IMR-90 (cell line): ENCODE data around the gene SNX25. TPM values are rescaled to one million over a fixed set of nuclear protein-coding genes. Genes with fewer than 3 reads are reported as not detected.

Experiments
- ATAC-seq: fragments of 200-7000 bp; cut with Tn5 transposase; 2 replicates; pipeline ENCODE4 v1.9.1; 2020; ENCODE audit warnings: low read depth, mild to moderate bottlenecking, moderate library complexity
- BruUV-seq: library from RNA; stranded (reverse); fragments of 400-500 nt; replicated peaks from 2 replicates; lab custom pipeline; 2021; lab: Mats Ljungman, UMichigan
- CTCF ChIA-PET: fragments of 300-600 bp; formaldehyde crosslinking; extraction: SDS; loops from one replicate; lab custom pipeline; 2021; ENCODE audit warnings: antibody characterized with exemption; lab: Yijun Ruan, JAX
- POLR2A ChIA-PET: fragments of 300-600 bp; sonication (Branson Sonifier 250); formaldehyde crosslinking; loops from one replicate; lab custom pipeline; 2022; ENCODE audit warnings: antibody characterized with exemption; ENCODE audit not compliant: unreplicated experiment; lab: Charles Lee
- DNase-seq: peaks from one replicate; pipeline ENCODE4 v3.0.0; 2013
- H2AFZ ChIP-seq: replicated peaks from 2 replicates; pipeline ENCODE3; 2013; ENCODE audit warnings: low read length, mild to moderate bottlenecking; ENCODE audit not compliant: poor library complexity
- H2AK5ac ChIP-seq: 2 replicates; pipeline ENCODE4 v1.6.1; 2013; ENCODE audit warnings: low read depth, low read length, inconsistent platforms
- H2AK9ac ChIP-seq: replicated peaks from 2 replicates; pipeline ENCODE3; 2013; ENCODE audit warnings: mild to moderate bottlenecking, low read depth, low read length, moderate library complexity; ENCODE audit not compliant: poor library complexity
- H2BK120ac ChIP-seq: 2 replicates; pipeline ENCODE4 v1.6.1; 2013; ENCODE audit warnings: low read depth, low read length, inconsistent platforms
- H2BK15ac ChIP-seq: 3 replicates; pipeline ENCODE4 v1.6.1; 2013; ENCODE audit warnings: low read depth, low read length, inconsistent platforms
- H2BK20ac ChIP-seq: 2 replicates; pipeline ENCODE4 v1.6.1; 2013; ENCODE audit warnings: low read depth, mild to moderate bottlenecking, inconsistent platforms, low read length, moderate library complexity
- H2BK5ac ChIP-seq: 2 replicates; pipeline ENCODE4 v1.6.1; 2013; ENCODE audit warnings: mild to moderate bottlenecking, low read depth, low read length, inconsistent platforms; ENCODE audit not compliant: poor library complexity, severe bottlenecking
- H3K14ac ChIP-seq: replicated peaks from 2 replicates; pipeline ENCODE4 v1.6.1; 2013; ENCODE audit warnings: low read depth, low read length, inconsistent platforms
- H3K18ac ChIP-seq: 2 replicates; pipeline ENCODE4 v1.6.1; 2013; ENCODE audit warnings: low read depth, low read length, control low read depth
- H3K23ac ChIP-seq: 2 replicates; pipeline ENCODE4 v1.6.1; 2013; ENCODE audit warnings: low read depth, low read length, inconsistent platforms
- H3K27ac ChIP-seq: 2 replicates; pipeline ENCODE4 v1.5.1; 2013; ENCODE audit warnings: mild to moderate bottlenecking, control low read depth, low read length; ENCODE audit not compliant: insufficient read depth
- H3K27me3 ChIP-seq: 2 replicates; pipeline ENCODE4 v1.6.1; 2013; ENCODE audit warnings: low read length; ENCODE audit not compliant: control insufficient read depth, insufficient read depth
- H3K36me3 ChIP-seq: 2 replicates; pipeline ENCODE4 v1.6.1; 2013; ENCODE audit warnings: low read length, mixed read lengths; ENCODE audit not compliant: control insufficient read depth, insufficient read depth
- H3K4ac ChIP-seq: 2 replicates; pipeline ENCODE4 v1.6.1; 2013; ENCODE audit warnings: low read depth, low read length, inconsistent platforms
- H3K4me1 ChIP-seq: 2 replicates; pipeline ENCODE4 v1.6.1; 2013; ENCODE audit warnings: low read length, mixed read lengths; ENCODE audit not compliant: control insufficient read depth, insufficient read depth
- H3K4me2 ChIP-seq: 2 replicates; pipeline ENCODE4 v1.6.1; 2013; ENCODE audit warnings: low read depth, mild to moderate bottlenecking, control low read depth, low read length, moderate library complexity
- H3K4me3 ChIP-seq: 2 replicates; pipeline ENCODE4 v1.5.1; 2013; ENCODE audit warnings: low read depth, mild to moderate bottlenecking, control low read depth, low read length, moderate library complexity; ENCODE audit not compliant: insufficient read depth
- H3K56ac ChIP-seq: 2 replicates; pipeline ENCODE4 v1.6.1; 2013; ENCODE audit warnings: low read length, inconsistent platforms; ENCODE audit not compliant: insufficient read depth; ENCODE audit errors: extremely low read depth
- H3K79me1 ChIP-seq, 2 experiments: 2 replicates each; pipeline ENCODE4 v1.6.1; 2013; ENCODE audit warnings: low read length in 2 of 2, inconsistent platforms in 1 of 2, low read depth in 1 of 2
- H3K9ac ChIP-seq: 2 replicates; pipeline ENCODE4 v1.6.1; 2013; ENCODE audit warnings: low read depth, low read length, control low read depth
- H3K9me1 ChIP-seq: 2 replicates; pipeline ENCODE4 v1.6.1; 2013; ENCODE audit warnings: low read length, inconsistent platforms; ENCODE audit not compliant: insufficient read depth
- H3K9me3 ChIP-seq: 2 replicates; pipeline ENCODE4 v1.6.1; 2013; ENCODE audit warnings: low read length; ENCODE audit not compliant: control insufficient read depth, insufficient read depth
- H4K20me1 ChIP-seq: 2 replicates; pipeline ENCODE4 v1.6.1; 2013; ENCODE audit warnings: low read length, inconsistent platforms; ENCODE audit not compliant: insufficient read depth
- H4K5ac ChIP-seq: 2 replicates; pipeline ENCODE4 v1.6.1; 2013; ENCODE audit warnings: mild to moderate bottlenecking, low read depth, low read length, control low read depth
- H4K8ac ChIP-seq, 2 experiments: 2 replicates each; pipeline ENCODE4 v1.6.1; 2013; ENCODE audit warnings: low read depth in 2 of 2, low read length in 2 of 2, control low read depth in 1 of 2, inconsistent platforms in 1 of 2
- H4K91ac ChIP-seq: 2 replicates; pipeline ENCODE4 v1.6.1; 2013; ENCODE audit warnings: low read depth, low read length, inconsistent platforms; ENCODE audit not compliant: insufficient read depth
- BHLHE40 ChIP-seq: fragments of 150-350 bp; IDR thresholded peaks from 2 replicates; pipeline ENCODE4 v1.6.1; 2016; ENCODE audit warnings: mild to moderate bottlenecking, low read depth, low read length
- CEBPB ChIP-seq: IDR thresholded peaks from 2 replicates; pipeline ENCODE4 v1.6.1; 2012; ENCODE audit warnings: low read depth, low read length, improper control_type of control experiment
- CHD1 ChIP-seq: IDR thresholded peaks from 2 replicates; pipeline ENCODE4 v1.6.1; 2012; ENCODE audit warnings: low read depth, low read length, improper control_type of control experiment
- CTCF ChIP-seq: conservative IDR thresholded peaks from 2 replicates; pipeline ENCODE4 v1.5.1; 2012; ENCODE audit warnings: mild to moderate bottlenecking, low read depth, low read length, improper control_type of control experiment
- FOS ChIP-seq: fragments of 150-350 bp; IDR thresholded peaks from 2 replicates; pipeline ENCODE4 v1.6.1; 2016; ENCODE audit warnings: low read depth, low read length
- MAZ ChIP-seq: IDR thresholded peaks from 2 replicates; pipeline ENCODE4 v1.6.1; 2012; ENCODE audit warnings: low read depth, mild to moderate bottlenecking, low read length, improper control_type of control experiment, moderate library complexity, borderline replicate concordance
- MXI1 ChIP-seq: IDR thresholded peaks from 2 replicates; pipeline ENCODE4 v1.6.1; 2012; ENCODE audit warnings: low read depth, mild to moderate bottlenecking, low read length, moderate library complexity, borderline replicate concordance
- NFE2L2 ChIP-seq: fragments of 150-350 bp; IDR thresholded peaks from 2 replicates; pipeline ENCODE4 v1.6.1; 2016; ENCODE audit warnings: low read depth, mild to moderate bottlenecking, low read length
- POLR2A ChIP-seq: IDR thresholded peaks from 2 replicates; pipeline ENCODE4 v1.6.1; 2012; ENCODE audit warnings: mild to moderate bottlenecking, low read depth, low read length
- RAD21 ChIP-seq: IDR thresholded peaks from 2 replicates; pipeline ENCODE4 v1.6.1; 2012; ENCODE audit warnings: low read length, improper control_type of control experiment
- RCOR1 ChIP-seq: IDR thresholded peaks from 2 replicates; pipeline ENCODE4 v1.6.1; 2012; ENCODE audit warnings: mild to moderate bottlenecking, low read length, improper control_type of control experiment; ENCODE audit not compliant: insufficient replicate concordance
- RFX5 ChIP-seq: IDR thresholded peaks from 2 replicates; pipeline ENCODE4 v1.8.0; 2012; ENCODE audit warnings: low read depth, mild to moderate bottlenecking, low read length, moderate library complexity
- SMC3 ChIP-seq: fragments of 150-350 bp; IDR thresholded peaks from 2 replicates; pipeline ENCODE4 v1.6.1; 2016; ENCODE audit warnings: low read depth, mild to moderate bottlenecking, antibody characterized with exemption, low read length, moderate library complexity
- USF2 ChIP-seq: fragments of 150-350 bp; IDR thresholded peaks from 2 replicates; pipeline ENCODE4 v1.6.1; 2017; ENCODE audit warnings: mild to moderate bottlenecking, antibody characterized with exemption, low read length, low read depth
- WGBS, 2 experiments: methylation state at CpG; one replicate each; pipeline versions ENCODE4 v1.1.5 to v1.1.7; 2013; ENCODE audit warnings: missing lambda C conversion rate in 2 of 2; ENCODE audit not compliant: insufficient read length in 1 of 2; ENCODE audit errors: extremely low coverage in 2 of 2; 5-methylcytosine and 5-hydroxymethylcytosine counted together
- dilution Hi-C: fragments of 300-500 bp; cut with HindIII; formaldehyde crosslinking; loops from one replicate; pipeline ENCODE4 v1.14.3; 2018; ENCODE audit warnings: low sequenced_read_pairs; ENCODE audit not compliant: unreplicated experiment
- in situ Hi-C: fragments of 300-500 bp; cut with MboI; formaldehyde crosslinking; loops from 3 replicates; pipeline ENCODE4 v1.14.3; 2019; ENCODE audit warnings: low sequenced_read_pairs, inconsistent platforms, mixed read lengths
- intact Hi-C: fragments of 100-400 bp; cut with micrococcal nuclease; formaldehyde crosslinking; loops from 2 replicates; pipeline ENCODE4 v1.10.0; 2022
- polyA plus RNA-seq, 3 experiments: library from polyadenylated mRNA; depleted of rRNA; stranded (reverse); fragments of >200 nt; gene quantifications; 2 replicates each; pipeline ENCODE4 v1.2.3, GENCODE V29; 2012; ENCODE audit warnings: low replicate concordance in 1 of 3
- total RNA-seq: library from RNA; depleted of rRNA; stranded (reverse); fragments of >200 nt; gene quantifications from 2 replicates; pipeline ENCODE4 v1.2.3, GENCODE V29; 2012
- TF ChIP-seq, protein P1 (sequence below): fragments of 150-350 bp; IDR thresholded peaks from 2 replicates; pipeline ENCODE4 v1.6.1; 2016; ENCODE audit warnings: low read depth, mild to moderate bottlenecking, low read length, moderate library complexity, borderline replicate concordance

Gene SNX25
- total and polyA plus RNA-seq, 2 of the 4 experiments (the other 2 are of a cell fraction): 11.4 to 28.3 TPM

DNA sequence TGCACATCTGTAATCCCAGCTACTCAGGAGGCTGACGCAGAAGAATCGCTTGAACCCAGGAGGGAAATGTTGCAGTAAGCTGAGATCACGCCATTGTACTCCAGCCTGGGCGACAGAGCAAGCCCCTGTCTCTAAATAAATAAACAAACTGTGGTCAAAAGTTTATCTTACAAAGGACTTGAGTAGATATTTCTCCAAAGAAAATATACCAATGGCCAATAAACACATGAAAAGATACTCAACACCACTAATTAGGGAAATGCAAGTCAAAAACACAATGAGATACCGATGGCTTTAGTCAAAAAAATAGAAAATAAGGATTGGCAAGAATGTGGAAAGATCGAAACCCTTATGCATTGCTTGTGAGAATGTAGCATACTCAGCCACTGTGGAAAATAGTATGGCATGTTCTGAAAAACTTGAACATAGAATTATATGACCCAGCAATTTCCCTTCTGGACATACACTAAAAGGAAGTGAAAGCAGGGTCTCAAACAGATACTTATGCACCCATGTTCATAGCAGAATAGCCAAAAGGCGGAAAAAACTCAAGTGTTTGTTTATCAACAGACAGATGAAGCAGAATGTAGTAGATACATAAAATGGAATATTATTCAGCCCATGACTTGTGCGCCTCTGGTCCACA, 3.6 kb upstream of the SNX25 start:
- DNase-seq: no peak
- intact Hi-C loops (loop anchor here (2.0 kb wide), 1 partner anchor 265 kb away; the partner anchor contains the start of gene CCDC110), in situ Hi-C loops (no loop called here), dilution Hi-C loops (no loop called here)
- H2AK9ac ChIP-seq: no peak overlapping the region
- H2BK15ac ChIP-seq: no peak overlapping the region
- H4K5ac ChIP-seq: no peak overlapping the region
- POLR2A ChIA-PET: no interaction called here
- H4K91ac ChIP-seq: no peak overlapping the region
- H3K4me2 ChIP-seq: no peak overlapping the region
- H3K4me3 ChIP-seq: no peak overlapping the region
- H2BK20ac ChIP-seq: no peak overlapping the region
- H3K79me1 ChIP-seq: peaks cover 19 to 35% of the 10 kb centered on the region in 2 experiments
- ATAC-seq: no peak
- H3K9me3 ChIP-seq: no peaks in the 10 kb centered on the region
- BruUV-seq: no TSS peak
- H3K4me1 ChIP-seq: peaks cover 7% of the 10 kb centered on the region
- no CpG with 5 or more reads among the region's 8 CpGs for WGBS, 2 experiments
- no peaks in the 10 kb centered on the region for H3K27me3 ChIP-seq
- no peak overlapping the region for H3K9ac ChIP-seq
- H3K18ac ChIP-seq: no peak overlapping the region
- H4K20me1 ChIP-seq: 0 out of 2 replicates have a peak, but pooled peaks cover 3% of the 10 kb centered on the region
- no peak overlapping the region for H4K8ac ChIP-seq
- H2BK120ac ChIP-seq: no peak overlapping the region
- no peak overlapping the region for H2BK5ac ChIP-seq
- no peak overlapping the region for H3K27ac ChIP-seq
- no peak overlapping the region for H2AFZ ChIP-seq
- H2AK5ac ChIP-seq: no peak overlapping the region
- H3K14ac ChIP-seq: no peak overlapping the region
- no peak overlapping the region for H3K4ac ChIP-seq
- CTCF ChIA-PET: no interaction called here
- H3K23ac ChIP-seq: no peak overlapping the region
- H3K9me1 ChIP-seq: peaks cover 4% of the 10 kb centered on the region; the same call in 1 of the 2 replicates
- H3K56ac ChIP-seq: no peak overlapping the region
- H3K36me3 ChIP-seq: no peaks in the 10 kb centered on the region; the same call in 1 of the 2 replicates
- no peak for TF ChIP-seq CHD1
- TF ChIP-seq, protein P1, sequence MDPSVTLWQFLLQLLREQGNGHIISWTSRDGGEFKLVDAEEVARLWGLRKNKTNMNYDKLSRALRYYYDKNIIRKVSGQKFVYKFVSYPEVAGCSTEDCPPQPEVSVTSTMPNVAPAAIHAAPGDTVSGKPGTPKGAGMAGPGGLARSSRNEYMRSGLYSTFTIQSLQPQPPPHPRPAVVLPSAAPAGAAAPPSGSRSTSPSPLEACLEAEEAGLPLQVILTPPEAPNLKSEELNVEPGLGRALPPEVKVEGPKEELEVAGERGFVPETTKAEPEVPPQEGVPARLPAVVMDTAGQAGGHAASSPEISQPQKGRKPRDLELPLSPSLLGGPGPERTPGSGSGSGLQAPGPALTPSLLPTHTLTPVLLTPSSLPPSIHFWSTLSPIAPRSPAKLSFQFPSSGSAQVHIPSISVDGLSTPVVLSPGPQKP: no peak
- no peak for TF ChIP-seq FOS
- TF ChIP-seq MXI1: no peak
- TF ChIP-seq MAZ: no peak
- no peak for TF ChIP-seq RAD21
- no peak for TF ChIP-seq CTCF
- no peak for TF ChIP-seq RCOR1
- no peak for TF ChIP-seq RFX5
- no peak for TF ChIP-seq NFE2L2
- TF ChIP-seq SMC3: no peak
- TF ChIP-seq CEBPB: no peak
- TF ChIP-seq USF2: no peak
- TF ChIP-seq POLR2A: no peak
- TF ChIP-seq BHLHE40: no peak
